Islet of Langerhans (tissue), 1 donor: ENCODE measurements around the gene BATF2.

Experiments
- FAIRE-seq: peaks from one replicate; lab custom pipeline; 2011; peaks lifted over from hg19 to GRCh38; lab: Jason Lieb, UNC

Gene BATF2

DNA sequence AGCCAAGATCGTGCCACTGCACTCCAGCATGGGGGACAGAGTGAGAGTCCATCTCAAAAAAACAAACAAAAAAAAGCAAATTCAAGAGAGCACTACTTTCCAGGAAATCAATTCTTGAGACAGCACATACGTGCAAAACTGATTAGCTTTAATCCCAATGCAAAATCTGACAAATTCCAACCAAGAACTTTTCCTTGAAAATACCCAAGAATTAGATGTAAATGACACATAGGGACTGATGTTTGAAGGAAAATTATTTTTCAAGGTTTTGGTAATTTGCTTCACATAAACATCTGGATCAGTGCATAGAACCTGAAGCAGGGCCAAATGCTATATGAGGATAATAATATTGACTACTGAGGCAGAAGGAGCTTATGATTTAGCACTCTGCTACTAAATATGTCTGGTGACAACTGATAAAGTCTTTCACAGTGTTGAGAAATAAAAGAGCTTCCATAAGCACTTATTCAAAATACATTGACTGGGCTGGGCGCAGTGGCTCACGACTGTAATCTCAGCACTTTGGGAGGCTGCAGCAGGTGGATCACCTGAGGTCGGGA lies 33.6 kb downstream of the BATF2 start:
- FAIRE-seq, result no peak

DNA sequence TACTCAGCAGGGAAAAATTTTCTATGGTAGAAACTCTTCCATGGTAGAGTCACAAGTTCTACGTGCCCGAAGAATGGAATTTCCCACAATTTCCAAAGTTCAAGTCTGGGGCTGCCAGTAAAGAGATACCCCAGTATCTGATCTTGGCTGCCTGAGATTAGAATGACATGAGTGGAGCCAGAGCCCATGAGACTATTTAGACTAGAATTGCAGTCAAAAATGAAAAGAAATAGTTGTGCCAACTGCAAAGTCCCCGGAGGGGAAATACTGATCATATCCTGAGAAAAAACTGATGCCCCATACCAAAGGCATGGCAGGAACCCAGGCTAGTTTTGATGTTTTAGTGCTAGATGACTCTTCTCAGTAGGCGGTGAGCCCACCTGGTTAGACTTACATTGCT lies 36.1 kb downstream of the BATF2 start:
- no peak for FAIRE-seq

DNA sequence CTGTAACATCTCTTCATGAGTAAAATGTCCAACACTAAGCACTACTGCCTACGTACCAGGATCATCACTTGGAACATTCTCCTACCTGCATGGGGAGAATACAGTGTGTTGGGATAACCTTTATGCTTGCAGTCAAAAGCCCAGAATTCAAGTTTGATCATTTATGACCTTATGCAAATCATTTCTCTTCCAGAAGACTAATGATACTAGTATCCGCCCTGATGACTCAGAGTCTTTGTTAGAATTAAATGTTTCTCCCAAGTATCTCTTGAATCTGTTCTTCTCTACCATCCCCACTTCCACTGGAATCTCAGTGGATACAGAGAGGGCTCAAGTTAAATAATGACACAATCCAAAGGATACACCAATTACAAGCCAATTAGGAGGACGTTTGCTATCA lies 37.3 kb downstream of the BATF2 start:
- FAIRE-seq, result no peak

DNA sequence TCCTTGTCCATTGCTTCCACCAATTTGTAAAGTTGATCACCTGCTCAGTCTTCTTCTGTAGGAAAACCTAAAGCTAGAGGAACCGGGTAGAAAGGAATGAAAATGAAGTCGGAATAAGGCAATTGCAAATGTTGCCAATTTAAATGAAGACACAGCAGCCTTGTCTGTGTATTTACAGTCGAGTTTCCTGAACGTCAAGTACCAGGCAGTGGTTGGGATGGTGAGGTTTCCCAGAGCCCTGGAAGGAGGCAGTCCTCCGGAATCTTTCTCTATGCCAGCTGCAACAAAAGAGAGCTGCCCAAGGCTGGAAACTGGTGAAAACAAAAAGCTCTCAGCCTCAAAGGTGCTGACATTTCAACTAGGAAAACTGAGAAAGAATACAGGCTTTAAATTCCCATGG lies 42.6 kb downstream of the BATF2 start:
- FAIRE-seq, result no peak

DNA sequence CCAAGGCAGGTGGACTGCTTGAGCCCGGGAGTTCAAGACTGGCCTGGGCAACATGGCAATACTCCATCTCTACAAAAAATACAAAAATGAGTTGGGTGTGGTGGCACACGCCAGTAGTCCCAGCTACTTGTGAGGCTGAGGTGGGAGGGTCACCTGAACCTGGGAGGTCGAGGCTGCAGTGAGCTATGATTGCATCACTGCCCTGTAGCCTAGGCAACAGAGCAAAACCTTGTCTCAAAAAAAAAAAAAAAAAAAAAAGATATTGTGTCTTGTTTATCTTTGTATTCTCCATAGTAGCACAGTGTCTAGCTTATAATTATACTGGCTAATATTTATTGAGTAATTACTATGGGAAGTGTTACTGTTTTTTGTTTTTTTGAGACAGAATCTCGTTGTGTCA lies 45.2 kb downstream of the BATF2 start:
- no peak for FAIRE-seq

DNA sequence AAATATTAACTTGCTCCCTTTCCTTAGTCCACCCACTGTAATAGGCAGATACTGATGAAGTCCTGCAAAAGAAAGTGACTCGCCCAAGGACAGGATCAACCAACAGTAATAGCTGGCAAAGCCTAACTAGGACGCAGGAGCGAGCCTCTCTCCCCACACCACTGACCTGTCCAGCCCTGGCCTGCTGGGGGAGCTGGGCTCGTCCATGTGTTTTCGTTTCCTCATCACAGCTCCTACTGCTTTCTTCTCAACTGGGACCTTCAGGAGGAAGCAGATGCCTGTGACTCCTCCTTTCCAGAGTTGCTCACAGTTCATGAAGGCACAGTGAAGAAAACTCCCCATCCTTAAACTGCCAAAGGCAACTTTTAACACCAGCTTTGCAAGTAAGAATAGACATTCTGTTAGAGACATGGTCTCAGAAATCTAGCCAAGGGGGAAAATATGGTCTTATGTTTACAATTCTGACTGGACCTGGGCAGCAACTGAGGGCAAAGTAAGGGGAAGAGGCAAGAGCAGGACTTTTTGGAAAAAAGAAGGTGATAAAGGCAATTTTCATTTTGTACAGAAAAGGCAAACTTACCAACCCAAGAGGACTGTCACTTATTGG lies 49.5 kb downstream of the BATF2 start:
- no peak for FAIRE-seq
